NCI-H2107 treated with DMSO at 0.1 percent for 48 hours (cell line): ENCODE data around the gene MPZL3.

Experiments
- DNase-seq: peaks from one replicate; lab custom pipeline; 2025; ENCODE audit not compliant: unreplicated experiment; lab: John Stamatoyannopoulos, UW

The MPZL3 gene

DNA sequence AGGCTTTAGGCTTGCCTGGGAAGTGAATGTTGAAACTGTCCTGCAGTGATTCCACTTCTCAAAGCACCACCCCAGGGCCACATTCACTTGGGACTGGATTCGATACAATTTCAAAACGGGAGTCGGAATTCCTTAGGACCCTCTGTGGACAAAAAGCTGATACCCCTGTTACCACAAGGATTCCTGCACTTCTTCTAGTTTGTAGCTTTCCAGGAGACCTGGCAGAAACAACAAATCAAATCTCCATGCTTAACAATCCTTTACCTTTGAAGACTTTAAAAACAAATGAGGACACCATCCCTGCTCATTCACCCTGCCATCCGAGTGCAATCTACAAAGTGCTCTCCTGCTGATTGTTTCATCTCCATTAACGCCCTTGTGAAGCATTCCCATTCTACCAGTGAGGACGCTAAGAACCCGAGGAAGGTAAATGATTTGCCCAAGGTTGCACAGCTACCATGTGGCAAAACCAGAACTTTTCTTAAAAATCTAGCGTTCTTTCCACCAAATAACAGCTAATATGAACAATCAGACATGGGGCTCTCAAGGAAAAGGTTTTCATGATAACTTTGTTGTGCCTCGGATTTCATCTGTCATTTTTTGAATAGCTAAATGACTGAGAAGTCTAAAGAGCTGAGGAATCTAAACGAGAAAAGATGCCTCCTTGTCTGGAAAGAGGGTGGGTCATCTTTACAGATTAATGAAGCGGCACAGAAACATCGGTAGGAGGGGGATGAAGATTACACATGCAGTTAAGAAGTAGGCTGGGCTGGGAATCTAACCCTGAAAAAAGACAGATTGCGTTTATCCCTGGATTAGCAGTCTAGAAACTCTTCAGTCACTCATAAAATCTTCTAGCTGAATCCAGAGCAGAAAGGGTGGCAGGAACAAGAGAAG, 12.7 kb upstream of the MPZL3 start:
- DNase-seq: no peak

GRCh38 chr11:118263695-118264568, 11.8 kb upstream of the MPZL3 start, which contains the start of gene MPZL2:
TSS of gene MPZL2 (minus strand) at chr11:118264297. CDS start at chr11:118264153, 144 bp downstream.
- peak; percentile 36 for DNase-seq

DNA sequence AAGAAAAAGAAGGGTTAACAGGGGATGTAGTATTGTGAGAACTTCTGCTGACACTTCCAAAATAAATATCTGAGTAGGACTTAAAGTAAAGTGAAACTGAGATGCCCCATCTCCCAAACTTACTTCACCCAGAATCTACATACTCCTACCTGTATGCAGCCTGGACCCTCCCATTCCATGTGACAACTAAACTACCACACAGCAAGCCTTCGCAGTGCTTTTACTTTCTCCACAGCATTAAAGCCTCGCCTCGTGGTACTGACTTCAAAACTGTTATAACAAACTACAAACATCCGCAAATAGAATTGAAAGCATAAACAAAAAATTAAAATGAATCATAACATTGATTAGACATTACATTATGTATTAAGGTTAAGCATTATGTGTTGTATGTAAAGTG, 10.9 kb upstream of the MPZL3 start:
- no peak for DNase-seq

DNA sequence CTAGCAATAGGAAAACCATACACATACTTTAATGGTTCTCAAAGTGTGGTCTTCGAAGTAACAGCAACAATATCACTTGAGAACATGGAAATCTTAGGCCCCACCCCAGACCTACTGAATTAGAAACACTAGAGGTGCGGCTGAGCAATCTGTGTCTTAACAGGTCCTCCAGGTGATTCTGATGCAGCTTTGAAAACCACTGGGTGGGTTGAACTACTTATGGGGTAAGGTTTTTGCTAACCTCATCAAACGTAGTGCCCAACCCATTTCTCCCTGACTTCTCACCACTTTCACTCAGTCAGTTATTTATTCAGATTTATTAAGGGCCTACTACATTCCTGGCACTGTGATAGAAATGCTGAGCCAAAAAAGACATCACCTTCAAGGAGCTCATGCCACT, 8.2 kb upstream of the MPZL3 start:
- DNase-seq: no peak

DNA sequence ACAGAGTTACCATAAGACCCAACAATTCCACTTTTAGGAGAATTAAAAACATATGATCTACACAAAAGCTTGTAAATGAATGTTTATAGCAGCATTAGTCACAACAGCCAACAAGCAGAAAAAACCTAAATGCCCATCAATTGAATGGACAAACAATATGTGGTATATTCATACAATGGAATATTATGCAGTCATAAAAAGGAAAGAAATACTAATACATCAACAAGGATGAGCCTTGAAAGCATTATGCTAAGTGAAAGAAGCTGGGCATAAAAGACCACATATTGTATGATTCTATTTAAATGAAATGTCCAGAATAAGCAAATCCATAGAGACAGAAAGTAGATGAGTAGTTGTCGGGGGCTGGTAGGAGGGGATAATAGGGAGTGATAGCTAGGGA, 7.0 kb upstream of the MPZL3 start:
- no peak for DNase-seq

DNA sequence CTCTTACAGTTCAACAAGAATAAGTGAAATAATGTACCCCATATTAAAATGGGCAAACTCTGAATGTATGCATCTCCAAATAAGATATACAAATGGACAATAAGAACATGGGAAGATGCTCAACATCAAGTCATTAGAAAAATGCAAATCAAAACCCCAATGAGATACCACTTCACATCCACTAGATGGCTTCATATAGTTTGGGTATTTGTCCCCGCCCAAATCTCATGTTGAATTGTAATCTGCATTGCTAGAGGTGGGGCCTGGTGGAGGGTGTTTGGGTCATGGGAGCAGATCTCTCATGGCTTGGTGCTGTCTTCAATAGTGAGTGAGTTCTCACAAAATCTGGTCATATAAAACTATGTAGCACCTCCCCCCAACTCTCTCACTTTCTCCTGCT, 6.2 kb upstream of the MPZL3 start:
- DNase-seq: no peak

GRCh38 chr11:118252688-118253087, 523 bp upstream of the MPZL3 start:
- no peak for DNase-seq

DNA sequence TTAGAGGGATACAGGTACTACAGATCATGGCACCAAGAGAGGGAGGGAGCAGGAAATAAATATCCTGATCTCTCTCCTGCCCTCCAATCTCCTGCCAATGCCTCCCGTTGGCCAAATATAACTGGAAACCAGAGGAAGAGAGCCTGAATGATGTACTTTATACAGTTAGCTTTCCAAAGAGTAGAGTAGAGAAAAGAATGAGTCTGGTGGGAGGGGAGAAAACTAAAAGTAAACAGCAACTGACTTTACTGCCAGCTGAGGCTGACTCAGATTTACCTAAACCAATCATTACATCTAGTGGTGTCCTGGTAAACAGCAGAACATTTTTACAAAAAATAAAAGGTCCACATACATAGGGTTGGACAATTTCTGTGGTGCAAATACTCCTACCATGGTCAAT, 5.1 kb downstream of the MPZL3 start:
- DNase-seq: no peak

DNA sequence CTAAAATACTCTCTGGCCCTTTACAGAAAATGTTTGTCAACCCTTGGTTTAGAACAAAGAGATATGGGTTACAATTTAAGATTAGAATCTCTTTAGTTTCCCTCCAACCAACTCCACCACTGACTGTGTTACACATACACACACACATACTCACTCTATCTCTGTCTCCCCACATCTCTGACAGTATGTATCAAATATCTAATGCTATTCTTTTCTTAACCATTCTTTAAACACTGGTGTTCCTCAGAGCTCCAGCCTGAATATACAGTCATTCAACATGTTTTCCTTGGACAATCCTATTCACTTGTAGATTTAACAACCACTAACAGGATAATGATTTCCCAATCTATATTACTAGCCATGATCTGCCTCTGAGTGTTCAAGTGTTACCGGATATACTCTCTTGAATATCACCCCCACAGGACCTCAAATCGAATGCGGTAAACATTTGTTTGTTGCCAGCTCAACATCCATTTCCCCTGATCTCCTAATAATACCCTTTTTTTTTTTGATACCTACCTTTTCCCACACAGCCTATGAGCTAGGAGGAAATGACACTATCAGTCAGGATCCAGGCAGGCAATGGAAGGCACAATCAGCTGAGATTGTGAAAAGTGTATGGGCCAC, 6.1 kb downstream of the MPZL3 start:
- peak; percentile 11 for DNase-seq

DNA sequence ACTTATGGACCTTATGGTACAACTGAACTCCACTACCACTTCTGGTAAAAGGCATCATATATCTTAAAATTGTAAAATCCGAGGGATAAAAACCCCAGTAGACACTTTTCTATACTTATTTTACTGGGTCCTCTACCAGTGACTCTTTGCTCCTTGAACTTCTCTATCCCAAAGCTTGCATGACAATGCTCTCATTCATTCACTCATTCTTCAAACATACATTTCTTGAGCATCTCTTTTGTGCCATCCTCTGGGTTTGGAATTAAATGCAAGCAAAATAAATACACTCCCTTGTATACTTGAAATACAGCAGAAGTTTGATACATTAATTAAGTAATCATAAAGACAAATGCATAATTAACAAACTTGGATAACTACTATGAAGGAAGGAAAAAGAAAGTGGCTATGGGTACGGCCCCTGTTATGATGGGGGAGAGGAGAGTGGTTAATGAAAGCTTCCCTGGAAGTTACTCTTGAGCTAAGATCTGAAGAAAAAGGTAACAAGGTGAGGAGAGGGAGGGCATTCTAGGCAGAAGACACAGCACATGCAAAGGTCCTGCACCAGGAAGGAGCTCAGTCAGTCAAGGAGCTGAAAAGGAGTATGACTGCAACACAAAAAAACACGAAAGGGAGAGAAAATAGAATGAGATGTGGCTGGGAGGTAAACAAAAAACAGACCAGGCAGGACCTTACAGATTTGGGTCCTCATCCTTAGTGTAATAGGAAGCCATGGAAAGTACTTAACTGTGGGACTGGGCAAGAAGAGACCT, 8.0 kb downstream of the MPZL3 start:
- no peak for DNase-seq

DNA sequence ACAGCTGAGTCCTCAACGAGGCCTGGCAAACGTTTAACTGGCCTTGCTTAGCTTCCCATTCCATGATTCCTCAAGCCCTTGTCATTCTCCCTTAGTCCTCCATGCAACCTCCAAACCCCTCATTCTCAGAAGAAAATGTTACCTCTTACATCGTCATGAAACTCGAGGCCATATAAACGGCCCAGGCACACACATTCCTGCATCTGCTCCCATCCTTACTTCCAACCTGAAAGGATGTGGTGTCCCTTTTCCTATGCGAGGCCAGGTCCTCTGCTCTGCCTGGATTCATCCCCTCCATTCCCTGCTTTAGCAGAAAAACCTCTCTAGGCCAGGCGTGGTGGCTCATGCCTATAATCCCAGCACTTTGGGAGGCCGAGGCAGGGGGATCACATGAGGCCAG, 9.0 kb downstream of the MPZL3 start:
- DNase-seq: no peak

DNA sequence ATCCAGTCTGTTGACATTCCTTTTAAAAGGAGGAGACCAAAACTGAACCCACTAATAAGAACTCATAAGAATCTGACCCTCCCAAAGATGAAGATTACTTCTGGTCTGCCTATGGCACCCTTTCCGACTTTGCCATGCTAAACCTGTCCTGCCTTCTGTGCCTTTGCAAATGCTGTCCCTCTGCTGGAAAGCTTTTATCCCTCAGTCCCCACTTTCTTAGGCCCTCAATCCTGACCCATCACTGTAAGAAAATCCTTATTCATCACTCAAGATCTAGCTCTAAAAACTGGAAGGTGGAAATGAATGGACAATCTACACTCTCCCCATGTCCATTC, 10.4 kb downstream of the MPZL3 start:
- no peak for DNase-seq

DNA sequence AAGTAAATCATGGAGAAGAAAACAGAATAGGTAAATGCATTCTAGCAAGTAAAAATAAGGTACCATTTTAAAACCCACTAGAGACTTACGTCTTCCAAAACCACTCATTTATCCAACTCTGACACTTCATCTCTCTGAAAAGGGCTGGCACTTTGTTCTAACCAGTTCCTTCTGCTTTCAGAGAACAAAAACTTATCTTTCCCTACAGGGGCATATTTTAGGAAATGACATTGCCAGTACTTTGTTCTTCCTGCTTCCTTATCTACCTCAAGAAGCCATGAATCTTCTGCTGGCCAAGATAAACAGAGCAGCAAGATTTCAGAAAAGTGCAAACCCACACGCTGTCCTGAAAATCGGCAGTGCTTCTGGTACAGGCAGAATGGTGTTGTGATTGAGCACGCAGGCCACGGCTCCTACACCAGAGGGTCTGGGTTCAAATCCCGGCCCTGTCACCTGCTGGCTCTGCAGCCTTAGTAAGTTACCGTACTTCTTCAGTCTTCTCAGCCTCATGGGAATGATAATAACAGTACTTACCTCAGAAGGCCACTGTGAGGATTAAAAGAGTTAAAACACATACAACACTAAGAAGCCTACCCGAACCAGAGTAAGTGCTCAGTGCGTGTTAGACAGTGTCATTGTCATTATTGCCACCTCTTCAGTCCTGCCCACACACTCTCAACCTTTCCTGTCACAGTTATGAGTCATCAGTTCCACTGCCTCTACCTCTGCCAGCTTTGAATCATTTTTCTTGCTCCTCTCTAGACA, 11.0 kb downstream of the MPZL3 start:
- peak; percentile 13 for DNase-seq

DNA sequence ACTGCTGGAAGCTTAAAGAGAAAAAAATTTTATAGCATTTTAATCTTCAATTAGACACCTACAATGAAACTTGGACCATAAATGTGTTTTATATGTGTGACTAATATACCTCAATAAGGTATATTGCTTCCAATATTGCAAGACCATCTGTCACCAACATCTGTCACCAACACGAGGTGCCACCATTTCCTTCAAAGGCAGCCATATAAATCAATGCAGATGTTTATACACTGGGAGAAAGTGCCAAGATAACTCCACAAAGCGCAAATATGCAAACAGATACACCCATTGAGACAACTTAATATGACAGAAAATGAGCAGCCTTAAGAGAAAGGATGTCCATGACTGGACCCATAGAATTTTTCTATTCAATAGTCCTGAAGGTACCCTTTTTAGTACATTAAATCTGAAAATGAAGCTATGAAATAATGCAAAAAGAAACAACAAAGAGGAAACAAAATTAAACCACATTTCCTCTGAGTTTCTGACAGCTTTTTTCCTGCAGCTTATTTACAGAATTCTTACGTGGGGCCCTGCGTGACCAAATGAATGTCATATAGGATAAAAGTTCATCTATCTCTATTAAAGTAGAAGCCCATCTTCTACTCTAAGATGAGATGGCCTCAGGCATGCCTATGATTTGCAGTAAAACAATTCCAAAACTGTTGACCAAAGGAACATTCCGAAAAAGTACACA, 12.5 kb downstream of the MPZL3 start:
- DNase-seq: no peak

DNA sequence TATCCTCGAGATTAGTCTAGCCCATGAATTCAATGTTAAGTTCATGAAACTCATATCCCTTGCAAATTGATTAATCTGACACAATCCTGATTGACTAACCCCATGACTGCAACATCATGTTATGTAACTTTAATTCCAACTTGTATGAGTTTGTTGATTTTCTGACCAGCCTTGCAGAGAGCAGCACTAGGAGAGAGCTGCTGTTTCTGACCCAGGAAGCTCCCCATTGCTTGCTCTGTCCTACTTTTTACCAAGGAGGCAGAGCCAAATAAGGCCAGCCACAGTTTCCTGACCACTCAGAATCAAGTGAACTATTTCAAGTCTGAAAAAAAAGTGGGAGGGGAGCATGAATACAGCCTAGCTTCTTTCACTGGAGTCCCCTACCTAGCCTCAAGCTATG, 13.2 kb downstream of the MPZL3 start:
- no peak for DNase-seq

GRCh38 chr11:118238421-118238820, 13.7 kb downstream of the MPZL3 start:
- DNase-seq: no peak

- DNase-seq: no peak
Observed at GRCh38 chr11:118236170-118236569, 16.0 kb downstream of the MPZL3 start.

DNA sequence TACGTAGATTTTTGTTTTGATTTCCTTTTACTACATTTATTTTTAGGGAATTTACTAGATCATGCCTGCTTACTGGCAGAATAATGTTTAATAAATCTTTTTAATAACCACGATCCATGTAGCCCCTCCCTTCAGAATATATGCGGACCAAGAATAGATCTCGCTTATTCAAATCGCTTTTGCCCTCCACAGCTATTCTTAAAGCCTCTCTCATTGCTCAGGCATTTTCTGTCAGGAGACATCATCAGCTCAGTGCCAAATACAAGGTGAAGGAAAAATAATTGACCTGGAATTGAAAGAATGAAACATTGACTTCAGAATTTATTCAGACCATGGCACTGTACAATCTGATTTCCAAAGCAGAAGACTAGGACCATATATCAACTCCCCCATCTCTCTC, 17.3 kb downstream of the MPZL3 start:
- no peak for DNase-seq

- DNase-seq: no peak
Observed at GRCh38 chr11:118233850-118234249, 18.3 kb downstream of the MPZL3 start.

- DNase-seq: no peak
Observed at GRCh38 chr11:118233377-118233776, 18.8 kb downstream of the MPZL3 start.
